GM10248 (cell line): ENCODE results near the gene TFAM.

Experiments
- CTCF ChIA-PET: fragments of 300-600 bp; sonication (Branson Sonifier 250); formaldehyde crosslinking; extraction: SDS; loops from one replicate; lab custom pipeline; 2021; ENCODE audit warnings: antibody characterized with exemption; lab: Yijun Ruan, JAX
- POLR2A ChIA-PET: fragments of 350-650 bp; sonication (Branson Sonifier 250); formaldehyde crosslinking; extraction: SDS; loops from one replicate; lab custom pipeline; 2020; ENCODE audit warnings: antibody characterized with exemption; lab: Yijun Ruan, JAX
- DNase-seq: peaks from one replicate; pipeline ENCODE4 v3.0.0; 2012; ENCODE audit errors: extremely low spot score
- TF ChIP-seq, protein P1 (sequence below): IDR thresholded peaks from 2 replicates; pipeline ENCODE4 v1.5.1; 2012; ENCODE audit warnings: mild to moderate bottlenecking, low read depth; ENCODE audit errors: extremely low read depth, missing control alignments, control extremely low read depth

The TFAM gene

DNA sequence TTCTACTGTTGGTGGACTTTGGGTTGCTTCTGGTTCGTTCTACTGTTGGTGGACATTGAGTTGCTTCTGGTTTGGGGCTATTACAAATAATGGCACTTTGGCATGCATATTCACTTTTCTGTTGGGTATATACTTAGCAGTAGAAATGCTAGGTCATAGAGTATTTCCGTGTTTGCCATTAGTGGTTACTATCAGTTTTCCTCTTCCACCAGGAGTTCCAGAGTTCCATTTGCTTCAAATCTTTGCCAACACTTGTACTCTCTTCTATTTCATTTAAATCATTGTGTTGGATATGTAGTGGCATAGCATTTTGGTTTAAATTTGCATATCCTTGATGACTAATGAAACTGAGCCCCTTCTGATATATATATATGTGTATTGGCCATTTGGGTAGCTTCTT, 35.2 kb upstream of the TFAM start:
- CTCF ChIA-PET: interaction anchor here (0.7 to 1.8 kb wide), 4 partner anchors 9 to 43 kb away, joined by 3 to 5 read pairs (median 4); partner anchors contain the start of gene UBE2D1
- POLR2A ChIA-PET: no interaction called here
- TF ChIP-seq, protein P1, sequence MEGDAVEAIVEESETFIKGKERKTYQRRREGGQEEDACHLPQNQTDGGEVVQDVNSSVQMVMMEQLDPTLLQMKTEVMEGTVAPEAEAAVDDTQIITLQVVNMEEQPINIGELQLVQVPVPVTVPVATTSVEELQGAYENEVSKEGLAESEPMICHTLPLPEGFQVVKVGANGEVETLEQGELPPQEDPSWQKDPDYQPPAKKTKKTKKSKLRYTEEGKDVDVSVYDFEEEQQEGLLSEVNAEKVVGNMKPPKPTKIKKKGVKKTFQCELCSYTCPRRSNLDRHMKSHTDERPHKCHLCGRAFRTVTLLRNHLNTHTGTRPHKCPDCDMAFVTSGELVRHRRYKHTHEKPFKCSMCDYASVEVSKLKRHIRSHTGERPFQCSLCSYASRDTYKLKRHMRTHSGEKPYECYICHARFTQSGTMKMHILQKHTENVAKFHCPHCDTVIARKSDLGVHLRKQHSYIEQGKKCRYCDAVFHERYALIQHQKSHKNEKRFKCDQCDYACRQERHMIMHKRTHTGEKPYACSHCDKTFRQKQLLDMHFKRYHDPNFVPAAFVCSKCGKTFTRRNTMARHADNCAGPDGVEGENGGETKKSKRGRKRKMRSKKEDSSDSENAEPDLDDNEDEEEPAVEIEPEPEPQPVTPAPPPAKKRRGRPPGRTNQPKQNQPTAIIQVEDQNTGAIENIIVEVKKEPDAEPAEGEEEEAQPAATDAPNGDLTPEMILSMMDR: no peak
- DNase-seq: no peak

DNA sequence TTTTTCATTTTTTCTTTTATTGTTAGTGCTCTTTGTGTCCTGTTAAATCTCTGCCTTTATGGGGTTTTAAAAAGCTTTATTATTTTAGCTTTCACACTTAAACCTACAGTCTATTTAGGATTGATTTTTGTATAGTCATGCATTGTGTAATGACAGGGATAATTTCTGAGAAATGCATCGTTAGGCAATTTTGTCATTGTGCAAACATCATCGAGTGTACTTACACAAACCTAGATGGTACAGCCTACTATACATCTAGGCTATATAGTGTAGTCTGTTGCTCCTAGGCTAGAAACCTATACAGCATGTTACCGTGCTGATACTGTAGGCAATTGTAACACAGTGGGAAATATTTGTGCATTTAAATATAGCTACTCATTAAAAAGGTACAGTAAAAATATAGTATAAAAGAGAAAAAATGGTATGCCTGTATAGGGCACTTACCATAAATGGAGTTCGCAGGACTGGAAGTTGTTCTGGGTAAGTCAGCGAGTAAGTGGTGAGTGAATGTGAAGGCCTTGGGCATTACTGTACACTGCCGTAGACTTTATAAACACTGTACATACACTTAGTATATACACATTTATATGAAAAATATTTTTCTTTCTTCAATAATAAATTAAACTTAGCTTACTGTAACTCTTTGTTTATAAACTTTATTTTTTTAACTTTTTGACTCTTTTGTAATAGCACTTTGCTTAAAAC, 34.4 kb upstream of the TFAM start:
- DNase-seq: no peak
- ChIA-PET CTCF (interaction anchor here (0.7 to 1.8 kb wide), 8 partner anchors 8 to 89 kb away, joined by 3 to 5 read pairs (median 4); partner anchors contain the start of gene UBE2D1), POLR2A (no interaction called here)
- TF ChIP-seq, protein P1: no peak

DNA sequence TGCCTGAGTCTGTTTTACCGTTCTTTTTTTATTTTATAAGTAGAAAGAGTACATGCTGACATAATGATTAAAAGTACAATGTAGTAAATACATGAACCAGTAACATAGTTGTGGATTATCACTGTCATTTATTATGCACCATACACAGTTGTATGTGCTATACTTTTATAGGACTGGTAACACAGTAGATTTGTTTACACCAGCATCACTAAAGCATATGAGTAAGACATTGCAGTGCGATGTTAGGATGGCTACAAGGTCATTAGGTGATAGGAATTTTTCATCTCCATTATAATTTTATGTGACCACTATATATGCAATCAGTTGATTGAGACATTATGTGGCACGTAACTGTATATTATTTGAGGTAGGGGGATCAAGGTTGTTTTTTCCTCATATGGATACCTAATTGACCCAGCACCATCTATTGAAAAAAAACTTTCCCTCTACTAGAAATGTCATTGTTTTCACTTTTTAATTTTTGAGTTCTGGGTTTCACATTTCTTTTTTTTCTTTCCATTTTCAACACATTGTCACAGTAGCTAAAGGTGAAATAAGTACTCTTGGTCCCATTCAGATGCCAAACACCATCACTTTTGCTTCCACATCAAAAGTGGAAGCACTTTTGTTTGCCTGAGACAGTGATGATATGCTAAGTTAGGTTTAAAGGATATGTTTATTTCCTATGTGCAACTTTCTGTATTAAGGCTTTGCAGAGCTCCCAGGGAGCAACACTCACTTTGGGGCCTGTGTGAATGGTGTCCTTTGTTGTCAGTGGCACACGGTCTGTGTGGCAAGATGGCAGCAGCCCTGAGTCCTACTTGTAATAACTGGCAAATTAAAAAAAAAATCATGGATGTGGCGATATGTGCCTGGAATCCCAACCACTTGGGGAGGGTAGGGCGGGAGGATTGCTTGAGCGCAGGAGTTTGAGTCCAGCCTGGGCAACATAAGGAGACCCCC, 33.3 kb upstream of the TFAM start:
- TF ChIP-seq, protein P1: no peak
- no peak for DNase-seq
- ChIA-PET CTCF (interaction anchor here (1.0 to 1.3 kb wide), 5 partner anchors 8 to 88 kb away, joined by 3 to 5 read pairs (median 3); no protein-coding TSS in a partner anchor), POLR2A (no interaction called here)

DNA sequence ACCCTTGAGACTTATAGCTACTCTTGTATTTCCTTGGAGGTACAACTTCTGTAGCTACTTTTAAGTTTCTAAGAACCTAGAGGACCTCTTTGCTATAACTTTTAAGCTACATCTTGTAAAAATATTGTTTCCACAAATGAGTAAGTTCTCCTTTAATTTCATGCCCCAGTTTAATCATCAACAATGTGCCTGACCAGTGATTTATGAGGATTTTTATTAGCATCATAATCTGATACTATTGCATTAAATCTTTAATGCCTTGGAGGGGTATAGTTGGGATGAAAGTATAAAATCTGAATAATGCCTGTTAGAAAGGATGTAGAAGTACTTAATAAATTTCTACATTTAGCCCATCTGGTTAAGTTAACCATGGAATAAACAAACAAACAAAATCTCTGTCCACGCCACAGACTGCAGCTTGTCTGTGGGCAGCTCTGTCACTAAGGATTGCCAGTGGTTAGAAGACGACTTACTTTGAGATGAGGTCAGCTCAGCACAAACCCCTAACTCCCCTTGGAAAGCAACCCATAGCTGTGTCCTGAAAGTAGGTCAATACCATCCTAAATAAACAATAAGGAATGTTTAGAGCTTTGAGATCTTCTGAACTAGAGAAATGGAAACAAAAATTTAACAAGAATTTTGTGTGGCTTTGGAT, 32.1 kb upstream of the TFAM start:
- DNase-seq: no peak
- TF ChIP-seq, protein P1: no peak
- ChIA-PET POLR2A (no interaction called here), CTCF (interaction anchor here (1.1 to 1.9 kb wide), 4 partner anchors 32 to 133 kb away, joined by 3 to 6 read pairs (median 3); no protein-coding TSS in a partner anchor)

DNA sequence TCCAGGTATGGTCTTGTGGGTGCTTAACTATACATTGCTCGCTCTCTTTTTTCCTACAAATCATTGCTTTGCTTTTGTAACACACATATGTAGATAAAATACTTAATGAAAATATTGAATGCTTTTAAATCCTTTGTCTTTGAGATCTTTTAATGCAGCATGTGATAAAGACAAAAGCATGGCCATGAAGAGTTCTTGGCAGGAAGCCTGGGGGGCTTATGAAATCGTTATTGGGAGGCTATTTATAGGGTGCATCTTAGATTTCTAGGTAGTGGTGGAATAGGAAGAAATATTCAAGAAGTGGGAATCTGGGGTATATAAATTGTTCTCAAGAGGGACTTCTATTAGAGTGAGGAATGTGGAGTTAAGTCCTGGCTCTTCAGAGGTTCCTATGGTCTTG, 28.5 kb upstream of the TFAM start:
- POLR2A ChIA-PET: no interaction called here
- CTCF ChIA-PET: interaction anchor here (2.5 kb wide), 1 partner anchor 8 kb away, joined by 10 read pairs; no protein-coding TSS in a partner anchor
- TF ChIP-seq, protein P1: no peak
- DNase-seq: no peak
